Calu3 (cell line): Measurements from ENCODE around the gene ARHGEF12. TPM values are rescaled to one million over a fixed set of nuclear protein-coding genes. Genes with fewer than 3 reads are reported as not detected.

Experiments
- BruUV-seq: library from RNA; stranded (reverse); fragments of 400-500 nt; replicated peaks from 2 replicates; lab custom pipeline; 2021; lab: Mats Ljungman, UMichigan
- CTCF ChIA-PET: fragments of 300-600 bp; sonication (Branson Sonifier 250); formaldehyde crosslinking; loops from one replicate; lab custom pipeline; 2022; ENCODE audit warnings: antibody characterized with exemption; lab: Charles Lee
- DNase-seq: peaks from one replicate; pipeline ENCODE4 v3.0.0; 2022
- H3K27ac Mint-ChIP-seq: one replicate; pipeline ENCODE4 v1.8.0; 2022; ENCODE audit warnings: mixed read lengths; ENCODE audit not compliant: unreplicated experiment
- H3K27me3 Mint-ChIP-seq: one replicate; pipeline ENCODE4 v1.8.0; 2022; ENCODE audit warnings: mixed read lengths; ENCODE audit not compliant: unreplicated experiment
- H3K36me3 Mint-ChIP-seq: one replicate; pipeline ENCODE4 v1.8.0; 2022; ENCODE audit warnings: mild to moderate bottlenecking, moderate library complexity, mixed read lengths; ENCODE audit not compliant: insufficient read depth, unreplicated experiment
- H3K4me1 Mint-ChIP-seq: one replicate; pipeline ENCODE4 v1.8.0; 2022; ENCODE audit warnings: mild to moderate bottlenecking, low read depth, mixed read lengths; ENCODE audit not compliant: unreplicated experiment
- H3K4me3 Mint-ChIP-seq: one replicate; pipeline ENCODE4 v1.8.0; 2022; ENCODE audit warnings: mild to moderate bottlenecking, low read depth, moderate library complexity, mixed read lengths; ENCODE audit not compliant: unreplicated experiment
- H3K9me3 Mint-ChIP-seq: one replicate; pipeline ENCODE4 v1.8.0; 2022; ENCODE audit warnings: low read depth, mixed read lengths; ENCODE audit not compliant: unreplicated experiment
- intact Hi-C: fragments of 100-400 bp; cut with micrococcal nuclease; formaldehyde crosslinking; loops from one replicate; pipeline ENCODE4 v1.10.0; 2022; ENCODE audit not compliant: unreplicated experiment
- total RNA-seq: library from RNA; stranded (reverse); gene quantifications from 2 replicates; pipeline ENCODE4 v1.2.3, GENCODE V29; 2022
- TF ChIP-seq, protein P1 (sequence below): fragments of 200-600 bp; IDR thresholded peaks from one replicate; pipeline ENCODE4 v1.8.0; 2022; ENCODE audit warnings: antibody characterized with exemption; ENCODE audit not compliant: unreplicated experiment

ARHGEF12 gene
- total RNA-seq, 1 experiment from 2014 or later, result 50.0 TPM

GRCh38 chr11:120486138-120486537, 149.9 kb downstream of the ARHGEF12 start:
- intact Hi-C loops, result loop anchor here (5.0 kb wide), 1 partner anchor 149 kb away; the partner anchor contains the start of gene ARHGEF12
- no peak for DNase-seq
- Mint-ChIP-seq H3K4me3 (no peak overlapping the region), H3K36me3 (no peaks in the 10 kb centered on the region), H3K27ac (no peak overlapping the region), H3K9me3 (no peaks in the 10 kb centered on the region), H3K27me3 (no peaks in the 10 kb centered on the region), H3K4me1 (no peaks in the 10 kb centered on the region)
- TF ChIP-seq, protein P1, sequence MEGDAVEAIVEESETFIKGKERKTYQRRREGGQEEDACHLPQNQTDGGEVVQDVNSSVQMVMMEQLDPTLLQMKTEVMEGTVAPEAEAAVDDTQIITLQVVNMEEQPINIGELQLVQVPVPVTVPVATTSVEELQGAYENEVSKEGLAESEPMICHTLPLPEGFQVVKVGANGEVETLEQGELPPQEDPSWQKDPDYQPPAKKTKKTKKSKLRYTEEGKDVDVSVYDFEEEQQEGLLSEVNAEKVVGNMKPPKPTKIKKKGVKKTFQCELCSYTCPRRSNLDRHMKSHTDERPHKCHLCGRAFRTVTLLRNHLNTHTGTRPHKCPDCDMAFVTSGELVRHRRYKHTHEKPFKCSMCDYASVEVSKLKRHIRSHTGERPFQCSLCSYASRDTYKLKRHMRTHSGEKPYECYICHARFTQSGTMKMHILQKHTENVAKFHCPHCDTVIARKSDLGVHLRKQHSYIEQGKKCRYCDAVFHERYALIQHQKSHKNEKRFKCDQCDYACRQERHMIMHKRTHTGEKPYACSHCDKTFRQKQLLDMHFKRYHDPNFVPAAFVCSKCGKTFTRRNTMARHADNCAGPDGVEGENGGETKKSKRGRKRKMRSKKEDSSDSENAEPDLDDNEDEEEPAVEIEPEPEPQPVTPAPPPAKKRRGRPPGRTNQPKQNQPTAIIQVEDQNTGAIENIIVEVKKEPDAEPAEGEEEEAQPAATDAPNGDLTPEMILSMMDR, result no peak
- no TSS peak for BruUV-seq
- CTCF ChIA-PET, result no interaction called here

DNA sequence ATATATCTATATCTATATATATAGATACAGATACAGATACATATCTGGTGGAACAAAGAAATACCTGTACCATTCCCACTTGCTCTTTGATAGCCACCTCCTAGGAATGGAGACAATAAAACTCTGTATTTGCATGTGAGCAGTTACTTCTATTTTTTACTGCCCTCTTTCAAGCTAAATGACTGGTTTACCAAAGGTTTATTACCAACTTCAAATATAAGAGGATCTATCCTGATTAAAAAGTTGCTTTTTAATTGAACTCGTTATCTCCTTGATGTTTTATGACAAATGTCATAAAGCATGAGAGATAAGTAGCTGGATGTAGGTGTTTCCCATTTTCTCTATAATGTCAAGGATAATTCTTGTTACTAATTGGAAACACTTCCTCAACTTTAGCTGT, 153.6 kb downstream of the ARHGEF12 start:
- CTCF ChIA-PET, result no interaction called here

GRCh38 chr11:120492486-120492885, 156.3 kb downstream of the ARHGEF12 start:
- H3K9me3 Mint-ChIP-seq, result no peaks in the 10 kb centered on the region
- H3K4me3 Mint-ChIP-seq, result no peak overlapping the region
- CTCF ChIA-PET, result no interaction called here
- H3K27ac Mint-ChIP-seq, result no peak overlapping the region
- no peaks in the 10 kb centered on the region for H3K4me1 Mint-ChIP-seq
- TF ChIP-seq, protein P1, result no peak
- peaks cover under 1% of the 10 kb centered on the region for H3K27me3 Mint-ChIP-seq
- intact Hi-C loops, result loop anchor here (10.0 kb wide), 1 partner anchor 258 kb away; no protein-coding TSS in a partner anchor
- DNase-seq, result no peak
- H3K36me3 Mint-ChIP-seq, result peaks cover 4% of the 10 kb centered on the region
- no TSS peak for BruUV-seq

More for the DNA sequence above, 153.6 kb downstream of the ARHGEF12 start:
- DNase-seq, result no peak
- intact Hi-C loops, result loop anchor here (5.0 to 10.0 kb wide), 2 partner anchors 152 to 255 kb away; partner anchors contain the start of gene ARHGEF12
- no peak overlapping the region for H3K27ac Mint-ChIP-seq
- no peaks in the 10 kb centered on the region for H3K9me3 Mint-ChIP-seq
- H3K4me1 Mint-ChIP-seq, result no peaks in the 10 kb centered on the region
- H3K4me3 Mint-ChIP-seq, result no peak overlapping the region
- BruUV-seq, result no TSS peak
- H3K27me3 Mint-ChIP-seq, result no peaks in the 10 kb centered on the region
- no peaks in the 10 kb centered on the region for H3K36me3 Mint-ChIP-seq
- TF ChIP-seq, protein P1, result no peak

- no peak overlapping the region for H3K27ac Mint-ChIP-seq
Observed at GRCh38 chr11:120494595-120494994, 158.4 kb downstream of the ARHGEF12 start.

More at GRCh38 chr11:120494595-120494994, 158.4 kb downstream of the ARHGEF12 start:
- CTCF ChIA-PET, result no interaction called here
- Mint-ChIP-seq H3K4me3 (no peak overlapping the region), H3K36me3 (peaks cover 4% of the 10 kb centered on the region), H3K27me3 (peaks cover 11% of the 10 kb centered on the region), H3K4me1 (peaks cover 8% of the 10 kb centered on the region), H3K9me3 (no peaks in the 10 kb centered on the region)
- intact Hi-C loops, result loop anchor here (10.0 kb wide), 1 partner anchor 260 kb away; no protein-coding TSS in a partner anchor
- TF ChIP-seq, protein P1, result no peak
- DNase-seq, result no peak
- no TSS peak for BruUV-seq
